ENCODE results near the gene SPC25. TPM values are rescaled to one million over a fixed set of nuclear protein-coding genes. Genes with fewer than 3 reads are reported as not detected.

SPC25 gene
- total RNA-seq, 3 donors from 2014 or later (not counting 1 experiment from before 2014, with no cell fraction given) = 0.45 to 1.0 TPM; not detected in 1

DNA sequence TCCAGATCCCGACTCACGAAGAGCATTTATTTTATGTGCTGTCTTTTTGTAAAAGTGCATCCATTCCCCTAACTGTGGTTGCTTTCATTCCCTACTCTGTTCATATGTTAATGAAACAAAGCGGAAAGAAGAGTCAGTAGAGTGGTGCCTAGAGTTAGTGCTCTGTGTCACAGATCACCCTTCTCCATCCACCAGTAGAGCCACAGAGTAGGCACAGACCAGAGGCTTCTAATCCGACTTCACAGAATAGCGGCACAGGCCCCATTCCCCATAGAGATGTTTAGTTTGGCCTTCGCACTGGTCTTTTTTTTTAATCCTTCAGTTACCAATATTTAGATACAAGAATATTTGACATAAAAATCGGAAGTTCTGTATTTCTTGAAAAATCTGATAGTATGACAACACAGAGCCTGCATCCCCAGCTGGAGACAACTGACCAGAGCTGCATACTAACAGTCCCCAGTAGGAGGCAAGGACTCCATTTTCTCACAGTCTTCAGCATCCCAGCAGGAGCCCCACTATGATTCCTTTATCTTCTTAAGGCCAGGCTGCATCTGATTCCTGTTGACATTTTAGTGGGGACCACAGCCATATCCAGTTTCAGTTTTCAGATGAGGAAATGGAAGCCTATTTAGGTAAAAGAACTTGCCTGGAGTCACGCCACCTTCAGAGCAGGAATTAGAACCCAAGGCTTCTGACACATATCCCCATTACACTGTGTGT, 17.9 kb upstream of the SPC25 start:
- no peak overlapping the region for H3K4me3 ChIP-seq (ENCODE audit: low read length)
- no peaks in the 10 kb centered on the region for H3K36me3 ChIP-seq (ENCODE audit: control insufficient read depth, insufficient read depth, low read length)
- H3K27ac ChIP-seq (ENCODE audit: low read length) = no peak overlapping the region
- Mint-ChIP-seq H3K36me3 (no peaks in the 10 kb centered on the region), H3K4me1 (peaks cover 5 to 6% of the 10 kb centered on the region in 2 donors), H3K27ac (no peak overlapping the region), H3K9me3 (no peaks in the 10 kb centered on the region), H3K27me3 (ENCODE audit: low read depth in 2 of 2) (peaks cover 42 to 67% of the 10 kb centered on the region in 2 donors), H3K4me3 (no peak overlapping the region)
- DNase-seq (no peak), ATAC-seq (no peak)
- peaks cover 7% of the 10 kb centered on the region for H3K27me3 ChIP-seq (ENCODE audit: control insufficient read depth, insufficient read depth, low read length)
- WGBS (ENCODE audit: insufficient coverage) = 97% methylated on average over 4 of the region's 8 CpGs
- H3K9me3 ChIP-seq (ENCODE audit: control insufficient read depth, insufficient read depth, low read length) = no peaks in the 10 kb centered on the region
- intact Hi-C loops (cut with micrococcal nuclease) = no loop called here
- H3K4me1 ChIP-seq (ENCODE audit: control insufficient read depth, insufficient read depth, low read length) = peaks cover 4% of the 10 kb centered on the region
- TF ChIP-seq, protein P1, sequence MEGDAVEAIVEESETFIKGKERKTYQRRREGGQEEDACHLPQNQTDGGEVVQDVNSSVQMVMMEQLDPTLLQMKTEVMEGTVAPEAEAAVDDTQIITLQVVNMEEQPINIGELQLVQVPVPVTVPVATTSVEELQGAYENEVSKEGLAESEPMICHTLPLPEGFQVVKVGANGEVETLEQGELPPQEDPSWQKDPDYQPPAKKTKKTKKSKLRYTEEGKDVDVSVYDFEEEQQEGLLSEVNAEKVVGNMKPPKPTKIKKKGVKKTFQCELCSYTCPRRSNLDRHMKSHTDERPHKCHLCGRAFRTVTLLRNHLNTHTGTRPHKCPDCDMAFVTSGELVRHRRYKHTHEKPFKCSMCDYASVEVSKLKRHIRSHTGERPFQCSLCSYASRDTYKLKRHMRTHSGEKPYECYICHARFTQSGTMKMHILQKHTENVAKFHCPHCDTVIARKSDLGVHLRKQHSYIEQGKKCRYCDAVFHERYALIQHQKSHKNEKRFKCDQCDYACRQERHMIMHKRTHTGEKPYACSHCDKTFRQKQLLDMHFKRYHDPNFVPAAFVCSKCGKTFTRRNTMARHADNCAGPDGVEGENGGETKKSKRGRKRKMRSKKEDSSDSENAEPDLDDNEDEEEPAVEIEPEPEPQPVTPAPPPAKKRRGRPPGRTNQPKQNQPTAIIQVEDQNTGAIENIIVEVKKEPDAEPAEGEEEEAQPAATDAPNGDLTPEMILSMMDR (IDR thresholded peaks at IDR 0.05) = no peak

DNA sequence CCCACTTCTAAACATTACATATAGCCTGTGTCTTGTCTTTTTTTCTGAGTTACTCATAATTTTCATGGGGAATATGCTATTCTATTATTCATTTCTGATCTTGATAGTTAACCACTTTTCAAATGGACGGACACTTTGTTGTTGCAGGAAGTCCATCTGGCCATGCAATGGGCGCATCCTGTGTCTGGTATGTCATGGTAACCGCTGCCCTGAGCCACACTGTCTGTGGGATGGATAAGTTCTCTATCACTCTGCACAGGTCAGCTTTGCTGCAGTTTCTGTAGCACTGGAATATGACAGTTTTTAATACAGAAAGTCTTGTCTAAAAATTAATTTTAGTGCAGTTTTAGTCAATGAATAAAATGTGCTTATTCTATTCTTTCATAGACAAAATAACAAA, 14.1 kb upstream of the SPC25 start:
- intact Hi-C loops (cut with micrococcal nuclease) = no loop called here
- Mint-ChIP-seq H3K4me1 (no peaks in the 10 kb centered on the region), H3K27me3 (ENCODE audit: low read depth in 2 of 2) (peaks cover 36 to 67% of the 10 kb centered on the region in 2 donors), H3K9me3 (no peaks in the 10 kb centered on the region), H3K4me3 (no peak overlapping the region), H3K27ac (no peak overlapping the region), H3K36me3 (no peaks in the 10 kb centered on the region)
- no peak overlapping the region for H3K4me3 ChIP-seq (ENCODE audit: low read length)
- no peaks in the 10 kb centered on the region for H3K9me3 ChIP-seq (ENCODE audit: control insufficient read depth, insufficient read depth, low read length)
- TF ChIP-seq, protein P1 (IDR thresholded peaks at IDR 0.05) = no peak
- no peak overlapping the region for H3K27ac ChIP-seq (ENCODE audit: low read length)
- H3K4me1 ChIP-seq (ENCODE audit: control insufficient read depth, insufficient read depth, low read length) = no peaks in the 10 kb centered on the region
- 98% methylated on average over 3 of the region's 3 CpGs for WGBS (ENCODE audit: insufficient coverage)
- H3K36me3 ChIP-seq (ENCODE audit: control insufficient read depth, insufficient read depth, low read length) = no peaks in the 10 kb centered on the region
- DNase-seq (no peak), ATAC-seq (no peak)
- no peaks in the 10 kb centered on the region for H3K27me3 ChIP-seq (ENCODE audit: control insufficient read depth, insufficient read depth, low read length)

DNA sequence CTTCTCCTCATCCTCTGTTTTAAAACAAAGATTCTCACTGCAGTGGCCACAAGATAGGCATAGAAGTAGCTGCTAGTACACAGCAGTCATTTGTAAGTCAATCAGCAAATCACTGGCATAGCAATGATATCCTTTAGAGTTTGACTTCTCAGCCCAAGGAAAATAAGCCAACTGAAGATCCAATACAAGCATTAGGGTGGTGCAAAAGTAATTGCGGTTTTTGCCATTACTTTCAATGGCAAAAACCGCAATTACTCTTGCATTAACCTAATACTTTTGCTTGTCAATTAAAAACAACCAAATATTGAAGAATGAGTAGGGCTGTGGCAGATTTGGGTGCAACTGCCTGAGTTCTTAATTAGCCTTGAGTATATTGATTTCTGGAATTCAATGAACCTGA, 13.7 kb upstream of the SPC25 start:
- Mint-ChIP-seq H3K36me3 (no peaks in the 10 kb centered on the region), H3K4me3 (no peak overlapping the region), H3K27ac (no peak overlapping the region), H3K27me3 (ENCODE audit: low read depth in 2 of 2) (peaks cover 36 to 63% of the 10 kb centered on the region in 2 donors), H3K4me1 (no peaks in the 10 kb centered on the region), H3K9me3 (no peaks in the 10 kb centered on the region)
- TF ChIP-seq, protein P1 (IDR thresholded peaks at IDR 0.05) = no peak
- no peak overlapping the region for H3K27ac ChIP-seq (ENCODE audit: low read length)
- no peaks in the 10 kb centered on the region for H3K9me3 ChIP-seq (ENCODE audit: control insufficient read depth, insufficient read depth, low read length)
- DNase-seq (no peak), ATAC-seq (no peak)
- intact Hi-C loops (cut with micrococcal nuclease) = no loop called here
- no peaks in the 10 kb centered on the region for H3K36me3 ChIP-seq (ENCODE audit: control insufficient read depth, insufficient read depth, low read length)
- H3K4me1 ChIP-seq (ENCODE audit: control insufficient read depth, insufficient read depth, low read length) = no peaks in the 10 kb centered on the region
- no CpG with 5 or more reads among the region's 2 CpGs for WGBS (ENCODE audit: insufficient coverage)
- no peak overlapping the region for H3K4me3 ChIP-seq (ENCODE audit: low read length)
- no peaks in the 10 kb centered on the region for H3K27me3 ChIP-seq (ENCODE audit: control insufficient read depth, insufficient read depth, low read length)

DNA sequence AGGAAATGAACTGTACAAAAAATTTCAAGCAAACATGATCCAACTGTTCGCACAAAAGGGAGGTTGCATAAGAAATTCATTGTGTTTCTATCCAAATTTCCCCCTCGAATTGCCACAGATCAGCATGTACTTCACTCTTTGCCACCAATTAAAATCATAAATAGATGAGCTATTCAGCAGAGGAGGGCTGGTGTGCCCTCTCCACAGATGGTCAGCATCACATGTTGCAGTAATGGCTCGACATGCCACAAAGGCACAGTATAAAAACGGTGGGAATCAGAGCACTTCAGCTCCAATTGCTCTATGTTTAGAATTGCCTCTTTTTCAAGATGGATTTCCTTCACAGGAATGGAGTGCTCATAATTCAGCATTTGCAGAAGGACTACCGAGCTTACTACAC, 10.8 kb upstream of the SPC25 start, which contains the start of gene G6PC2:
Gene G6PC2 (plus strand): TSS at position 289 of the 400 bp plus-strand sequence. CDS start 41 bp downstream, at position 330.
- Mint-ChIP-seq H3K36me3 (no peaks in the 10 kb centered on the region), H3K9me3 (no peaks in the 10 kb centered on the region), H3K4me3 (no peak within 1 kb of the TSS), H3K4me1 (no peaks in the 10 kb centered on the region), H3K27ac (no peak within 1 kb of the TSS), H3K27me3 (ENCODE audit: low read depth in 2 of 2) (peaks cover 26 to 40% of the 10 kb centered on the region in 2 donors)
- Histone ChIP-seq H3K36me3 (ENCODE audit: control insufficient read depth, insufficient read depth, low read length) (no peaks in the 10 kb centered on the region), H3K27ac (ENCODE audit: low read length) (no peak within 1 kb of the TSS), H3K4me3 (ENCODE audit: low read length) (no peak within 1 kb of the TSS), H3K27me3 (ENCODE audit: control insufficient read depth, insufficient read depth, low read length) (no peaks in the 10 kb centered on the region), H3K9me3 (ENCODE audit: control insufficient read depth, insufficient read depth, low read length) (no peaks in the 10 kb centered on the region), H3K4me1 (ENCODE audit: control insufficient read depth, insufficient read depth, low read length) (no peaks in the 10 kb centered on the region)
- DNase-seq = no peak
- no peak for ATAC-seq
- 90% methylated on average over 5 of the region's 5 CpGs for WGBS (ENCODE audit: insufficient coverage)
- intact Hi-C loops (cut with micrococcal nuclease) = no loop called here
- TF ChIP-seq, protein P1 (IDR thresholded peaks at IDR 0.05) = no peak
